ENCODE measurements around the gene TMEM209.

DNA sequence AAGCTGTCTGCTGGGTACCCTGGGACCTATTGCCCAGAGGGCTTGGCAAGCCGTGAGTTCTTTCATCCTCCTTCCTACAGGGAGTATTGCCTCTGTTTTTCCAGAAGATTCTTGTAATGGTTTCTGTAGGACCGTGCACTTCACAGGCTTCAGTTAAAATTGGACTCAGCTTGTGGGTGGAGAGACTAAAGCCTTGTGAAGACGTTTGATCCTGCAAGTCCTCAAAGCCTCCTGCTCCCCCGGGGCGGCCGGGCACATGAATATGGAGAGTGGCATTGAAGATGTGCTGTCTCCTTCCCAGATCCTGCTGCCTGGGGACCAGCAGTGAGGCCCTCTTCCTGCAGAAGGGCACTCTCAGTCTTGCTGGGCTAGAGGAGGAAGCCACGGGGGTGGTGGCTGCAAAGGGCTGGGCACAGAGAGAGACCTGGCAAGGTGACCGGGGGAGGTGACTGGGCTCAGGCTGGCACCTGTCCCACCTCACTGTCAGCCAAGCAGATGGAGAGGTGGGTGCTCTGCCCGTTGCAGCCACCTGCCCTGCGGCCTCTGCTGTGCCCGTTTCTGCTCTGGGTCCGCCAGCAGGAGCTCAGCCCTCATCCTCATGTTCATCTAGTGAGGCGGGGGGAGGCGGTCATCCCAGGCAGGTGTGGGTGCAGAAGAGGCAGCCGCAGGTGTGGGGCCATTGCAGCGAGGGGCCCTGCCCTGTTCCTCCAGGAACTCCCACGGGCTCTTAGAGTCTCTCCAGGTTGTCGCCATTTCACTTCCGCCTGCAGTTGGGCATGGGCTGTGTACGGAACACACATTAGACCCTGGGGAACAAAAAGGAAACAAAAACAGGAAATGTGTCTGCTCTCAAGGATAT lies 55.7 kb downstream of the TMEM209 start:
- no peak for TF ChIP-seq POLR2A (IDR thresholded peaks at IDR 0.05; ENCODE audit: low read length)
- TF ChIP-seq CTCF (IDR thresholded peaks at IDR 0.05) = no peak
- TF ChIP-seq RNF2 (IDR thresholded peaks at IDR 0.05; ENCODE audit: borderline replicate concordance, low read depth) = no peak
- no peak for TF ChIP-seq CBX8 (IDR thresholded peaks at IDR 0.05)
- no peak for TF ChIP-seq CBX2 (IDR thresholded peaks at IDR 0.05; ENCODE audit: borderline replicate concordance, low read depth)
- no peak for TF ChIP-seq PBX3 (IDR thresholded peaks at IDR 0.05)
- no peak for TF ChIP-seq FOSB (CRISPR knock-in tag; IDR thresholded peaks at IDR 0.05)
- TF ChIP-seq MAX (IDR thresholded peaks at IDR 0.05) = no peak
- no peak for TF ChIP-seq JUNB (IDR thresholded peaks at IDR 0.05)
- no peak for TF ChIP-seq CEBPB (IDR thresholded peaks at IDR 0.05)

Data from A549 (cell line).